Subcutaneous adipose tissue (tissue), 4 donors: ENCODE results near the gene ZCCHC10. TPM values are rescaled to one million over a fixed set of nuclear protein-coding genes. Genes with fewer than 3 reads are reported as not detected.

Experiments
- CTCF ChIP-seq: fragments of 450-650 bp; IDR thresholded peaks from one replicate; pipeline ENCODE4 v1.5.1; 2016; ENCODE audit warnings: low read depth, mild to moderate bottlenecking, control low read depth, antibody characterized with exemption, moderate library complexity
- total RNA-seq, 4 donors: library from RNA; depleted of rRNA; stranded (reverse); fragments of >200 nt; gene quantifications; one replicate each; pipeline ENCODE4 v1.1.0, GENCODE V29; 2016

The ZCCHC10 gene
- total RNA-seq, 4 donors from 2014 or later: 9.5 to 22.2 (median 14.8) TPM

GRCh38 chr5:132979976-132980375, 46.4 kb downstream of the ZCCHC10 start:
- TF ChIP-seq CTCF: no peak

- TF ChIP-seq CTCF: no peak
These were observed 46.9 kb downstream of the ZCCHC10 start for GRCh38 chr5:132979367-132979940.

GRCh38 chr5:132976852-132977251, 49.5 kb downstream of the ZCCHC10 start:
- TF ChIP-seq CTCF: no peak

- TF ChIP-seq CTCF: no peak
These were observed 54.6 kb downstream of the ZCCHC10 start for GRCh38 chr5:132971483-132972435.

- TF ChIP-seq CTCF: no peak
These were observed 61.2 kb downstream of the ZCCHC10 start for GRCh38 chr5:132965120-132965519.

GRCh38 chr5:132963171-132964104, 62.9 kb downstream of the ZCCHC10 start, which contains the start of gene AFF4:
Gene AFF4 (minus strand): TSS chr5:132963634. CDS start chr5:132937189, 26,445 bp downstream.
- TF ChIP-seq CTCF: no peak
